GM21737 (cell line): ENCODE measurements around the gene OBP2B.
"Not testable (repeated sequence)": the region's sequence is repeated elsewhere in the genome, so short reads cannot be mapped to it uniquely, and the experiment has no call there.

Experiments used
- ATAC-seq: cut with Tn5 transposase; IDR thresholded peaks from one replicate; pipeline ENCODE4 v1.9.1; 2021; ENCODE audit warnings: mild to moderate bottlenecking, moderate library complexity; ENCODE audit not compliant: unreplicated experiment

The OBP2B gene

GRCh38 chr9:133208880-133209300 is at the start of gene OBP2B:
Gene OBP2B (minus strand): TSS chr9:133209250. CDS start chr9:133209199, 51 bp downstream.
- ATAC-seq = not testable (repeated sequence)

GRCh38 chr9:133258061-133259015 is 49.3 kb upstream of the OBP2B start:
- no peak for ATAC-seq

- ATAC-seq = no peak
These were observed 48.5 kb upstream of the OBP2B start for GRCh38 chr9:133257465-133257956.

GRCh38 chr9:133256686-133257091 is 47.6 kb upstream of the OBP2B start:
- ATAC-seq = no peak

- ATAC-seq = no peak
These were observed 47.0 kb upstream of the OBP2B start for GRCh38 chr9:133256136-133256461.

- no peak for ATAC-seq
These were observed 46.5 kb upstream of the OBP2B start for GRCh38 chr9:133255371-133256135.

- ATAC-seq = no peak
These were observed 45.4 kb upstream of the OBP2B start for GRCh38 chr9:133254471-133254870.

GRCh38 chr9:133253268-133253667 is 44.2 kb upstream of the OBP2B start:
- ATAC-seq = no peak

- ATAC-seq = no peak
These were observed 43.4 kb upstream of the OBP2B start for GRCh38 chr9:133252301-133253020.

GRCh38 chr9:133251773-133252172 is 42.7 kb upstream of the OBP2B start:
- ATAC-seq = no peak

GRCh38 chr9:133251221-133251620 is 42.2 kb upstream of the OBP2B start:
- ATAC-seq = not testable (repeated sequence)

GRCh38 chr9:133250741-133251170 is 41.7 kb upstream of the OBP2B start:
- no peak for ATAC-seq

GRCh38 chr9:133249337-133249736 is 40.3 kb upstream of the OBP2B start:
- ATAC-seq = no peak

- ATAC-seq = no peak
These were observed 39.8 kb upstream of the OBP2B start for GRCh38 chr9:133248726-133249295.

GRCh38 chr9:133247632-133248031 is 38.6 kb upstream of the OBP2B start:
- ATAC-seq = no peak

GRCh38 chr9:133246991-133247390 is 37.9 kb upstream of the OBP2B start:
- no peak for ATAC-seq

GRCh38 chr9:133246562-133246961 is 37.5 kb upstream of the OBP2B start:
- no peak for ATAC-seq

GRCh38 chr9:133242991-133243390 is 33.9 kb upstream of the OBP2B start:
- no peak for ATAC-seq

- ATAC-seq = no peak
These were observed 33.2 kb upstream of the OBP2B start for GRCh38 chr9:133242241-133242640.

GRCh38 chr9:133239533-133240090 is 30.6 kb upstream of the OBP2B start:
- no peak for ATAC-seq
